ENCODE results near the gene MX2. TPM values are rescaled to one million over a fixed set of nuclear protein-coding genes. Genes with fewer than 3 reads are reported as not detected.
"Not testable (repeated sequence)": the region's sequence is repeated elsewhere in the genome, so short reads cannot be mapped to it uniquely, and the experiment has no call there.

MX2 gene, protein sequence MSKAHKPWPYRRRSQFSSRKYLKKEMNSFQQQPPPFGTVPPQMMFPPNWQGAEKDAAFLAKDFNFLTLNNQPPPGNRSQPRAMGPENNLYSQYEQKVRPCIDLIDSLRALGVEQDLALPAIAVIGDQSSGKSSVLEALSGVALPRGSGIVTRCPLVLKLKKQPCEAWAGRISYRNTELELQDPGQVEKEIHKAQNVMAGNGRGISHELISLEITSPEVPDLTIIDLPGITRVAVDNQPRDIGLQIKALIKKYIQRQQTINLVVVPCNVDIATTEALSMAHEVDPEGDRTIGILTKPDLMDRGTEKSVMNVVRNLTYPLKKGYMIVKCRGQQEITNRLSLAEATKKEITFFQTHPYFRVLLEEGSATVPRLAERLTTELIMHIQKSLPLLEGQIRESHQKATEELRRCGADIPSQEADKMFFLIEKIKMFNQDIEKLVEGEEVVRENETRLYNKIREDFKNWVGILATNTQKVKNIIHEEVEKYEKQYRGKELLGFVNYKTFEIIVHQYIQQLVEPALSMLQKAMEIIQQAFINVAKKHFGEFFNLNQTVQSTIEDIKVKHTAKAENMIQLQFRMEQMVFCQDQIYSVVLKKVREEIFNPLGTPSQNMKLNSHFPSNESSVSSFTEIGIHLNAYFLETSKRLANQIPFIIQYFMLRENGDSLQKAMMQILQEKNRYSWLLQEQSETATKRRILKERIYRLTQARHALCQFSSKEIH
- total RNA-seq, result 1 to 10 TPM; 6.1 to 7.6 (median 7.4) TPM

DNA sequence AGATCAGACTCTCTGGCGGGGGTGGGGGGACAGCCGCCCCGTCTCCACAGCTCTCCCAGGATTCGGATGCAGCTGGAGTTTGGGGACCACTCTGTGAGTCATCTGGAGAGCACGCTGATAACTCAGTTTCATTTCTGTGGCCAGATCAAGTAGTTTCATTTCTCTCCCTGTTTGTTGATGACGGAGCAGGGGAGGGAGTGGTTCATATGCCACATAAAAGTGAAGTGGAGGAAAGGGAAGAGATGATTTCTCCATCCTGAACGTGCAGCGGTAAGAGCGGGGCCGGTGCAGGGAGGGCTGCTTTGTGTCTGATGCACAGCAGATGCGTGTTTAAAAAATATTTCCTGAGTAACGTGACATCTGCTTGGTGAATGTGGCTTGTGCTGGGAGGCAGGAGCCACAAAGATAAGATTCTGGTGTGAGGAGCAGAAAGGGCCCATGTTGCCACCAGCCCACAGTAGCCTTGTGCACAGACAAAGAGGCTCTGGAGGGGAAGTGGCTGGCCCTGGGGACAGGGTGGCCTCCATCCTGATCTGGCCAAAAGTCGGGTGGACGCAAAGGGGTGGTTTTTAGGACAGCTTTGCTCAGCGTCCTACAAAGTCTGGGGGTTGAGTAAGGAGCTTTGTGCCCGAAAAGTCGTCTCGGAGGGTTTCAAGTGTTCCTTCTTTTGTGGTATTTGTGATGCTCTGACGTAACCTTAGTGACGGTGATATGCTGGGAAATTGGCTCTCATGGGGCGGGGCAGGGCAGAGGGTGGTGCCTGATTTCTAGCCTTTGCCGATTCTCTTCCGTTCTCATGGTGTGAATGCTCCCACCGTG lies at the start of gene MX2:
Gene MX2 (plus strand): TSS at position 242 of the 819 bp plus-strand sequence. CDS start 14,880 bp downstream, outside the sequence.
- H3K9me3 Mint-ChIP-seq, result no peaks in the 10 kb centered on the region

DNA sequence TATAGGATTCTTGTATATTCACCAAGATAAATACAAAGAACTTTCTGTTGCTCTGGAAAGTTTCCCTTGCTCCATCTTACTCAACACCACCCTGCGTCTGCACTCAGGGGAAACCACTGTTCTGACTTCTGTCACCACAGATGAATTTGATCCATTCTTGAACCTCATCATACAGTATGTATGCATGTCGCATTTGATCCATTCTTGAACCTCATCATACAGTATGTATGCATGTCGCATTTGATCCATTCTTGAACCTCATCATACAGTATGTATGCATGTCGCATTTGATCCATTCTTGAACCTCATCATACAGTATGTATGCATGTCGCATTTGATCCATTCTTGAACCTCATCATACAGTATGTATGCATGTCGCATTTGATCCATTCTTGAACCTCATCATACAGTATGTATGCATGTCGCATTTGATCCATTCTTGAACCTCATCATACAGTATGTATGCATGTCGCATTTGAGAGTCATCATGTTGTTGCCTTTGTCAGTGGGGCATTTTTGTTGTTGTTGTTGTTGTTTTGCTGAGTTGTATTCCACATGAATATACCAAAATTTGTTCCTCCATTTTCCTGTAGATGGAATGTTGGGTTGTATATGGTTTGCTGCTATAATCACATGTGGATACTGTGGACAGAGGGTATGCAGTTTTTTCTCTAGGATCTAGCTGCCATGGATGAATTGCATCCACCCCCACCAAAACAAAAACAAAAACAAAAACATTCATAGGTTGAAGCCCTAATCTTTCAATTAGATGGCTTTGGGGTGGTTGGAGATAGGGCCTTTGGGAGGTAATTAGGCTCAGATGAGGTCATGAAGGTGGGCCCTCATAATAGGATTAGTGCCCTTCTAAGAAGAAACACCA lies 48.3 kb upstream of the MX2 start:
- not testable (repeated sequence) for H3K9me3 Mint-ChIP-seq, DNase-seq

More for the DNA sequence above, at the start of gene MX2:
- peaks cover 19% of the 10 kb centered on the region for H3K36me3 Mint-ChIP-seq (ENCODE audit: insufficient read depth)
- peak; percentile 81 to 84 for ATAC-seq
- DNase-seq, result peak; percentile 73
- no peaks in the 10 kb centered on the region for H3K27me3 Mint-ChIP-seq (ENCODE audit: low read depth)
- peaks cover 59% of the 10 kb centered on the region for H3K4me1 Mint-ChIP-seq (ENCODE audit: low read depth)
- peak within 1 kb of the TSS; percentile 90 for H3K4me3 Mint-ChIP-seq

DNA sequence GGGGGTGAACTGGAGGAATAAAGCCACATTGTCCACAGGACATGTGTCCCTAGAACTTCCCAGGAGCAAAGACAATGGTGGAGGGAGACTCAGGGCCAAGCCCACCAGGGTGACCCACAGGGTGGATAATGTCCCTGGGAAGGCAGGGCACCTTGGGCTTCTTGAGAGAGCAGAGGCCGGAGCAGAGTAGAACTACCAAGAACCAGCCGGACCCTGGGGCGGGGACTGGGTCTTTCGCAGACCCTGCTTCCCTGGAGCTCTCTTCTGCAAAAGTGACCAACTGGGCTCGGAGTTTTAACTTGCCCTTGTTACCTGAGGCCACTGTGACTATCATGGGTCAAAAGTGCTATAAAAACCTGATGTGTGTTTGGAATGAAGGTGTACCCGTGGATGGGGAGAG lies 46.1 kb upstream of the MX2 start:
- no peak for DNase-seq
- Mint-ChIP-seq H3K9me3 (no peaks in the 10 kb centered on the region), H3K4me1 (ENCODE audit: low read depth) (peaks cover 3% of the 10 kb centered on the region), H3K27me3 (ENCODE audit: low read depth) (peaks cover 41% of the 10 kb centered on the region), H3K4me3 (no peak overlapping the region), H3K36me3 (ENCODE audit: insufficient read depth) (no peaks in the 10 kb centered on the region)
- ATAC-seq, result no peak

More for the DNA sequence above, 48.3 kb upstream of the MX2 start:
- not testable (repeated sequence) for H3K4me3 Mint-ChIP-seq; ATAC-seq; H3K36me3 Mint-ChIP-seq (ENCODE audit: insufficient read depth); H3K4me1 Mint-ChIP-seq (ENCODE audit: low read depth)
- peaks cover 33% of the 10 kb centered on the region for H3K27me3 Mint-ChIP-seq (ENCODE audit: low read depth)

DNA sequence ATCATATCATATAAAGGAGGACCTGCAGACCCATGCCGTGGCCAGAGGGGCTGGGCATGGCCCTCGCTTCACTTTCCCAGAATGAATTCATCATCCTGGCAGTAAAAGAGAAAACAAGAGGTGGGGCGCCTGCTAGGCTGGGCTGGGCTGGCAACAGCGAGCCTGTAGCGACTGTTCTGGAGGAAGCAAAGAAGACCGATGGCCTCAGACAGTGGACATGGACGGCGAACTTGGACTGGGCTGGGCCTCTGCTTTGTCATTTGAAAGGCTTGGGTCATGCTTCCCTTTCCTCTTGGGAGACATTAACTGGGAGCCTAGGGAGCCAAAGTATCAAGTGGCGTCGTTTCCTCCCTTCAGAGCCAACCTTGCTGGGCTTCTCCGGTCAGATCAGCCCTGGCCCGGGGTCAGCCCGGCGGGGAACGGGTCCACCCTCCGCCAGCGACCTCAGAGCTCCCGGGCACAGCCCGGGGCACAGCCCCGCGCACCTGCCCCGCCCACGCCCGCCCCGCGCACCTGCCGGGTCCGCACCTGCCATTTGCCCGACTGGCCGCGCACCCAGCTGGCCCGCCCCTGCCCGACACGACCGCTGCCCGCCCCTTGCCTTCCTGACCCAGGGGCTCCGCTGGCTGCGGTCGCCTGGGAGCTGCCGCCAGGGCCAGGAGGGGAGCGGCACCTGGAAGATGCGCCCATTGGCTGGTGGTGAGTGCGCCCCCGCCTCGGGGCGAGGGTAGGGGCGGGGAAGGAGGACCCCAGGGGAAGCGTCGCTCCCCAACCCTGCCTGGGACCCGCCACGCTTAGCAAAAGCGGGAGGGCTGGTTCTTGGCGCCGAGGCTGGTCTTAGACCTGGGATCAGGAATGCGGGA lies 45.4 kb upstream of the MX2 start, which contains the start of gene FAM3B:
Gene FAM3B (plus strand): TSS at position 602 of the 863 bp plus-strand sequence. CDS start 79 bp downstream, at position 681.
- ATAC-seq, result peak in 1 of 2 donors; percentile 39

DNA sequence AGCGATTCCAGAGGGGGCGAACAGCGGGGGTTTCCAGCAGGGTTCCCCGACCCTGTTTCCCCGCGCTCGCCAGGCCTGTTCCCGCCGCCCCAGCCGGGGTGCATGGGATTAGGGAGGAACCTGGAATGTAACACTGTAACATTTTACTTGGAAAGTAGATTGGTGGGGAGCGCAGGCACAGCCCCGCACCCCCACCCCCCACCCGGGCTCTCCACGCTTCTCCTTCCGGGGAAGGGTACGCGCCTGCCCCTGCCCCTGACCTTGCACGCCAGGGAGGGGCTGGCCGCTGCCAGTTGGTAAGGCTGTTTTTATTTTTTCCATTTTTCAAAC lies 44.8 kb upstream of the MX2 start:
- ATAC-seq (no peak), DNase-seq (no peak)
- Mint-ChIP-seq H3K27me3 (ENCODE audit: low read depth) (peaks cover 45% of the 10 kb centered on the region), H3K9me3 (no peaks in the 10 kb centered on the region), H3K4me1 (ENCODE audit: low read depth) (peaks cover 4% of the 10 kb centered on the region), H3K4me3 (no peak overlapping the region), H3K36me3 (ENCODE audit: insufficient read depth) (no peaks in the 10 kb centered on the region)

More for the DNA sequence above, 45.4 kb upstream of the MX2 start, which contains the start of gene FAM3B:
- Mint-ChIP-seq H3K4me3 (no peak within 1 kb of the TSS), H3K4me1 (ENCODE audit: low read depth) (peaks cover 4% of the 10 kb centered on the region), H3K9me3 (no peaks in the 10 kb centered on the region), H3K27me3 (ENCODE audit: low read depth) (peaks cover 45% of the 10 kb centered on the region), H3K36me3 (ENCODE audit: insufficient read depth) (no peaks in the 10 kb centered on the region)
- no peak for DNase-seq

GRCh38 chr21:41317458-41317857 lies 44.4 kb upstream of the MX2 start:
- peaks cover 45% of the 10 kb centered on the region for H3K27me3 Mint-ChIP-seq (ENCODE audit: low read depth)
- H3K9me3 Mint-ChIP-seq, result no peaks in the 10 kb centered on the region
- H3K4me1 Mint-ChIP-seq (ENCODE audit: low read depth), result peaks cover 4% of the 10 kb centered on the region
- ATAC-seq (no peak), DNase-seq (no peak)
- H3K4me3 Mint-ChIP-seq, result no peak overlapping the region
- H3K36me3 Mint-ChIP-seq (ENCODE audit: insufficient read depth), result no peaks in the 10 kb centered on the region

- H3K9me3 Mint-ChIP-seq, result no peaks in the 10 kb centered on the region
- no peaks in the 10 kb centered on the region for H3K36me3 Mint-ChIP-seq (ENCODE audit: insufficient read depth)
- DNase-seq (no peak), ATAC-seq (no peak)
- peaks cover 45% of the 10 kb centered on the region for H3K27me3 Mint-ChIP-seq (ENCODE audit: low read depth)
- H3K4me3 Mint-ChIP-seq, result no peak overlapping the region
- H3K4me1 Mint-ChIP-seq (ENCODE audit: low read depth), result peaks cover 4% of the 10 kb centered on the region
Measured at GRCh38 chr21:41318218-41318617, 43.6 kb upstream of the MX2 start.

DNA sequence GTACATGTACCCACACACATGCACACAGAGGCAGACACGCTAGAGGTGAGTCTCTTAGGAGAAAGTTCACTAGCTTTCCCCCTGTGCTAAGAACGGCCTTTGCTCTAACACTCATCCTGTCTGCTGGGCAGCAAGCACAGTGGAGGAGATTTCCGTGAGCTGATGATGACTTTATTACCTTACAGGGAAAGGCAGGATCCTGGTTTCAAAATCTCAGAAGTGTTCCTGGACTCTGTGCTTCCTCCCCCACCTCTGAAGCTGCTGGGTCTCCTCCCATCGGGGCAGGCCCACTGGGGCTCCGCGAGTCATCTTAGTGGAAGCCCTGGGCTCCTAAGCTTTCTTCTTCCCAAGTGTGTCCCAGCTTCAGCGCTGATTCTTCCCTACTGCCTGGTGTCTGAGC lies 42.6 kb upstream of the MX2 start:
- Mint-ChIP-seq H3K4me1 (ENCODE audit: low read depth) (peaks cover 4% of the 10 kb centered on the region), H3K36me3 (ENCODE audit: insufficient read depth) (no peaks in the 10 kb centered on the region), H3K9me3 (no peaks in the 10 kb centered on the region), H3K27me3 (ENCODE audit: low read depth) (peaks cover 45% of the 10 kb centered on the region), H3K4me3 (no peak overlapping the region)
- no peak for DNase-seq
- no peak for ATAC-seq

DNA sequence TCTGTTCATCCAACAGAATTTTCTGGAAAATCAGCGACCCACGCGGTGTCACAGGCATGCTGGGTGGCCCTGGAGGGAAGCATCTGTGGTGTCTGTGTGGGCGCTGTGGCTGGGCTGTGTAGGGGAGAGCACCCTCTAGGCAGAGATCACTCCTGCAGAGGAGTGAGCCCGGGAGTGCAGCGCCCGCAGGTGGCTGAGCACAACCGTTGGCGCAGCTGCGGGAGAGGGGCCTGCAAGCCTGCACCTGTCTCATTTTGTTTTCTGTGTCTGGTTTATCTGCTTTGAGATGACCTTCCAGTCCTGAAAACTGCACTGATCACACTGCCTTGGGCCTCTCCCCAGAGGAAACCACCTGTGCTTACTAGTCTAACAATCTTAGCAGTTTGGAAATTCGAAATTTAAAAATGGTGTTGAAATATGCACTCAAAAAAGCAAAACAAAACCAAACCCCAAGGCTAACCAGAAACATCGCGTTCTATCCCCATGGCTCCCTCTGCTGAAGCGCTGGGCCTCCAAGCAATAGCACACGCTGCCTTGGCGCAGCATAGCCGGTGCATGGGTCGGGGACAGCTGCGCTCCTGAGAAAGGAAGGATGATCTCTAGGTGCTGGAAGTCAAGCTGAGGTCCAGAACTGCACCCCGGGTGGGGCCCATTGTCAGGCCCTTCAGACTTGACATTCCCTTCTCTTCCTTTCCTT lies 40.5 kb upstream of the MX2 start:
- Mint-ChIP-seq H3K27me3 (ENCODE audit: low read depth) (peaks cover 29% of the 10 kb centered on the region), H3K4me1 (ENCODE audit: low read depth) (peaks cover 4% of the 10 kb centered on the region), H3K9me3 (no peaks in the 10 kb centered on the region), H3K36me3 (ENCODE audit: insufficient read depth) (no peaks in the 10 kb centered on the region), H3K4me3 (no peak overlapping the region)
- DNase-seq (no peak), ATAC-seq (peak; percentile 56 to 59)

- no peak for ATAC-seq
- Mint-ChIP-seq H3K4me1 (ENCODE audit: low read depth) (peaks cover 4% of the 10 kb centered on the region), H3K27me3 (ENCODE audit: low read depth) (peaks cover 28% of the 10 kb centered on the region)
Measured at GRCh38 chr21:41321908-41322495, 39.8 kb upstream of the MX2 start.

DNA sequence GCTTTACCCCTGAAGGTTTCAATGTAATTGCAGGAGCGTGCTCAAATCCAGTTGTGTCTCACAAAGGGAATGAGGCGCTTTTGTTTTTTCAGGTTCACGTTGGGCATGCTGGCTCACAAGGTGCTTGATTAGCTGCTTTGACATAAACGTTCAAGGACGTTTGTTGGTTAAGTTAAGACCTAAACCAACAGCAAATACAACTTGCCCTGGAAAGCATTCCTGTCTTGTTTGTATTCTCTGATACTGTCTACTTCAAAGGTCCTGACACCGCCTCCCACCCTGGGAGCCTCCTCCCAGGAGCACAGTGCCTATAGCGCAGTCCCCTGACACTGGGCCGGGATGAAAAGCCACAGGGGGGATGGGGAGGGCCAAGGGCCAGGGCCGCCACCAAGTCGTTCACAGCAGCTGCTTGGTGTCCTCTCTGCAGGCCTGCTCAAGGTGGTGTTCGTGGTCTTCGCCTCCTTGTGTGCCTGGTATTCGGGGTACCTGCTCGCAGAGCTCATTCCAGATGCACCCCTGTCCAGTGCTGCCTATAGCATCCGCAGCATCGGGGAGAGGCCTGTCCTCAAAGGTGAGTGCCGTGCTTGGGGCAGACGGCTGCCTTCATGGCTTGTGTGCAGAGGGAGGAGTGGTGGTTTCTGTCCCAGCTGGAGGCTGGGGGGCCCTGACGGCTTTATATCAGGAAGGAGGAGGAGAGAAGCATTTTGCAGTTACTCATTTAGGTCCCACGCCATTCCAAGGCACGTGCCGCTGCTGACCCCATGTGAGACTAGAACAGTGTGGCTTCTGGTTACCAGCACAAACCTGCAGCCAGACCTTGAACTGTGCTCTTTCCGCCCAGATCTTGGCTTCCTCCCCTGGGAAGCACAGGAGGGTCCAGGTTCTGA lies 39.1 kb upstream of the MX2 start:
- peaks cover 22% of the 10 kb centered on the region for H3K27me3 Mint-ChIP-seq (ENCODE audit: low read depth)
- H3K4me1 Mint-ChIP-seq (ENCODE audit: low read depth), result peaks cover 1% of the 10 kb centered on the region
- ATAC-seq, result no peak
- H3K9me3 Mint-ChIP-seq, result no peaks in the 10 kb centered on the region
- no peak for DNase-seq
- no peak overlapping the region for H3K4me3 Mint-ChIP-seq
- H3K36me3 Mint-ChIP-seq (ENCODE audit: insufficient read depth), result no peaks in the 10 kb centered on the region

More at GRCh38 chr21:41321908-41322495, 39.8 kb upstream of the MX2 start:
- Mint-ChIP-seq H3K9me3 (no peaks in the 10 kb centered on the region), H3K36me3 (ENCODE audit: insufficient read depth) (no peaks in the 10 kb centered on the region), H3K4me3 (no peak overlapping the region)
- DNase-seq, result no peak

Measured in activated T-cell treated with anti-CD3 and anti-CD28 coated beads, Interleukin-2, amount 50 U/mL, for 4 hours (primary cell).